Stimulated activated CD4-positive, alpha-beta T cell treated with anti-CD3 and anti-CD28 coated beads, TNF-alpha, amount 100 ng/mL, for 4 hours (primary cell): ENCODE measurements around the gene METTL21C.

Experiments
- DNase-seq, 3 experiments: peaks; one replicate each; pipeline ENCODE4 v3.0.0-alpha.2; 2020; ENCODE audit warnings: low read depth in 3 of 3

The METTL21C gene

DNA sequence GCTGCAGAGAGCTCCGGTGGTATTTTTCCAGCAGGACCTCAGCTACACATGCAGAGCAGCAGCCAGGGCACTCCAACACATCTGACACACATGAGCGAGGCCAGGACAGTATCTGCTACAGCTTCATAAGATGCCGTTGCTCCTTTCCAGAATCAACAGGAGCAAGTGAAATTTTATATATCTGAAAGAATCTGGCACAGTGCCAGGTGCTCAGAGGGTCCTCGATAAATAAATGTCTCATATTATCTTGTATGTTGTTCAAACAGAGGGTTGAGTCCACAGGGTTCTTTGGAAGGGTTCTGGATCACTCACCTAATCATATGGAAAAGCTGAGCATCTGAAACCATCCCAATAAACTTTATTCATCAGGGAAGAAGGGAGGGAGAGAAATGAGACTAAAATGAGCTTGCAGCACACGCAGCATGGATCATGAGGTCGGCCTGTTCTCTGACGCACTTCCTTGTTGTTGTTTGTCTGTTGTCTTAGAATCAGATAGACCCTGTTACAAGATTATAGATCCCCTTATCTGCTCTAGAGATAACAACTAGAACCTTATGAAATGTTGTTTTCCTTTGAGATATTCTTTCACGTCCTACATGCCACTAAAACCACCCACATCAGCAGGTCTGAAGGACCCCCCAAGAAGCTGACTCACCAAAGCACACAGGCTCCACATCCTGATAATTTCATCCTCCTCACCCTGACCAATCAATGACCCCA lies 3.2 kb upstream of the METTL21C start:
- DNase-seq: no peak

DNA sequence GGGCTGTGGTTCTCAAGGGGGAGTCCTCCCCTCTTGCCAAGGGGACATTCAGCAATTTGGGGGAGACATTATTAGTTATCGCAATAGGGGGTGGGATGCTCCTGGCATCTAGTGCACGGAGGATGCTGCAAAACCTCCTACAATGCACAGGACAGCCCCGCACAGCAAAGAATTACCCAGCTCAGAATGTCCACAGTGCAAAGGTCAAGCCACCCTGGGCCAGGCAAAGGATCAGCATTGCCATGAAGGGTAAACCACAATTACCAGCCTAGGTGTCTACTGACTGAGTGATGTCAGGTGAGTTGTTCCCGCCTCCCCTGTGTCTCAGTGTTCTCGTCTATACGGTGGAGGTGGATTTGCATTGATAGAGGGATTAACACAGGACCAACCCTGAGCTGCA lies 2.4 kb upstream of the METTL21C start:
- no peak for DNase-seq

DNA sequence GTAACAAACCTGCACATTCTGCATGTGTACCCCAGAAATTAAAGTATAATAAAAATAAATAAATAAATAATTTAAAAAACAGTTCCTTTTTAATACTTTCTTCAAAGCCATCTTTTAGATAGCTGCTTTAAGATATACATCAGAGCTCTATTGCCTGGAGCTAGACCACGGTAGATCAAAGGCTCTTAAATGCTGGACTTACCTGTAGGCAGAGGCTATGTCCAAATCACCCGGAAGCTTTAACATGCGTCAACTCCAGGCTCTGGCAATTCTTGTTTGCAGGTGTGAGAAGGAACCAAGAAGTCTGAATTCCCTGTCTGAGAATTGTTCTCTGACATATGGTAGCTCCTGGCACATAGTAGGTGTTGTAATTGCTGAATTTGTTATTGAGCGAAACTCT lies 1.6 kb upstream of the METTL21C start:
- DNase-seq: no peak

DNA sequence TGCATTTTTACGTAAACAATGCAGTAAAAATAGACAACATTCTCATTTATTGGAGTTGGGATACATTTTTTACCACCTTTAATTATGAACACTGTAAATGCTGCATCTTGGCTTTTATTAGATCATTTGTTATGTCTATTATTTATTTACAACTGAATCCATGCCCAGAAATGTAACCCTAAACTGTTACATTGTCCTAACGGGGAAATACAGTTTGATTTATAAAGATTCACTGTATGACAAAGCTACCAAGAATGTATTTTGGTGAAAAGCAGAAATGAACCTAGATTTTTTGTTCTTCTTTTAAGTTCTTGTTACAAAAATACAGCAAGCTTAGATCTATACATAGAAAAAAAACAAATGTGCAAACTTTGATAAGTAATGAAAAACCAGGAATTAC lies 1.1 kb downstream of the METTL21C start:
- no peak for DNase-seq

DNA sequence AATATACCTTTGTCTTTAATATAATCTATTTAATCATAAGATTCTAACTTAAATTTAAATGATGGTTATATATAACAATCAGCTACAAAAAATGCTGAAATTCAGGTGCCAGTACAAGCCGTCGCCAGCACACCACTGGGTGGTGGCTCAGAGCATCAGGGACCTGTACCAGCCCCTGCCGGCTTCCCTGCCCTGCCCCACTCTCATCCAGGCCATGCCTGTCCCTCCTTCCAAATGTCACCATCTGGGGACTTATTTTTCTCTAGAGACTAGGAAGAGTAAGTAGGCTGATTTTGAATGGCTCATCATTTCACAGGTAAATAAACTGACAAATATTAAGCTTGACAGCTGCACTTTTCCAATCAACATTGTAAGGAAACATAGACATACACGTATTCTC lies 1.6 kb downstream of the METTL21C start:
- no peak for DNase-seq

DNA sequence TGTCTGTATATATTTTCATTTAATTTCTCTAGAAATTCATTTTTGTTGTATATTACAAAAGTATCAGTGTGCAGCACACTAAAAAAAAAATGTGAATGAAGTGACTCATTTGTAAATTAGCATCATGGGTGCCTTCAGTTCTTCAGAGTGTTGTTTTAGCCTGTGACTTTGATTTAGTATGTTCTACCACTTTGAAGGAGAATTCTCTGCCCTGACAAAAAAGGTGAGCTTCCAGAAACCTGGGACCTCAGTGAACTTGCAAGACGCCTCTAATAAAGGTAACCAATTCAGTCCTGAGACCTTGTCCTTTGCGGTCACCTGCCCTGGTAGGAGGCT lies 2.4 kb downstream of the METTL21C start:
- no peak for DNase-seq

DNA sequence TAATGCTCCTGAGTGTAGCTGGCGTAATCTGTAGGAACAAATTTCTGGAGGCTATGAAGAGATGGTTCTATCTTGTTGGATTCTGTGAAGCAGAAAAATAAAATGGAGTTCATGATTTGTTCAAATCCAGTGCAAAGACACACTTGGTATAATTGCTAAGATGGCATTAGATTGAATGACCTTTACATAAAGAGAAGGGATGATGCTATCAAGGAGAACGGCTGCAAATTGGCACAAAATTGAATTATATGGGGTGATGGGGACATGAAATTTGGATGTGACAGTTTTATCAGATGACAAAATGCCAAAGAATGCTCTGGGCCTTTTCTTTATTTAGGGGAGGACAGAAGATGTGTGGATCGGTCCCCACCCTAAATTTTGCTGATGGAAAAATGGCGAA lies 4.0 kb downstream of the METTL21C start:
- no peak for DNase-seq

DNA sequence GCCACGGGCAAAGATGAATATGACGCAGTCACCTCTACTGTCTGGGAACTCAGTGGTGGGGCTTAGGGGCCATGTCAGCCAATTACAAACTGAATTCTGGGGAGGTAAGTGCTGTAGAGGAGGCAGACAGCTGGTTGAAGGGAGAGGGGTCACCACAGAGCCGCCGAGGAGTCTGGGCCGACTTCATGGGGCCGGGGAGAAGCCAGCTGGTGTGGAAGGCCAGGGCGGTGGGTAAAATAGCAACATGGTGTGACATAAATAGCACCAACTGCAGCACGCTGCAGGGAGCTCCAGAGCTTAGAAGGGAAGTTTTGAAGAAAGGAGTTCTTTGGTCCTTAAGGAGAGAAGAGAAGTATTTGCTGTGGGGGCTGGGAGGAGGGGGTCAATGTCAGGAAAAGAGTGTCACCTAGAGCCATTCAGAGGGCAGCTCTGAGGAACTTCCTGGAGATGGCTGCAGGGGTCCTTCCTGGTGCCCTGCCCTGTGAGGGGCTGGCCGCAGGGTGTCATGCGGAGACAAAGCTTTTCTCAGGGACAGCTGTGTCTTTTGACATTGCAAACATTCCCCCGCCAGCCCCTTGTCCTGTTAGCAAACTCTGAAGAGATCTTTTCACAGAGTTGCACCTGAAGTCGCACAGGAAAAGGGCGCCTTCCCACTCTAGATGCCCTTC lies 6.4 kb downstream of the METTL21C start:
- no peak for DNase-seq

DNA sequence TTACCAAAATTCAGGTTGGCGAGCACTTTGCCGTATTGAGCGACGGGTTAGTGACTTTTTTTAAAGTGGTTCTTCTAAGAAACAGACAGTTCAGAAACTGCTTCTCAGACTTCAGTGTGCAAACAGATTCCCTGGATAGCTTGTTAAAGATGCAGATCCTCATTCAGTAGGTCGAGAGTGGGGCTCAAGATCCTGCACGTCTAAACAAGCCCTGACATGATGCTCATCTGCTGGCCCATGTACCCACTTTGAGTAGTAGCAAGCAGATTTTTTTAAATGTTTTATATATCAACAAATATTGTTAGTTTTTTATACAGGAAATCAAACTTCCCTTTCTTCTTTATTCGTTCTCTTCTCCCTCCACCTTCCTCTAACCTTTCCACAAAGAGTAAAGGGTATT lies 7.3 kb downstream of the METTL21C start:
- DNase-seq: no peak

DNA sequence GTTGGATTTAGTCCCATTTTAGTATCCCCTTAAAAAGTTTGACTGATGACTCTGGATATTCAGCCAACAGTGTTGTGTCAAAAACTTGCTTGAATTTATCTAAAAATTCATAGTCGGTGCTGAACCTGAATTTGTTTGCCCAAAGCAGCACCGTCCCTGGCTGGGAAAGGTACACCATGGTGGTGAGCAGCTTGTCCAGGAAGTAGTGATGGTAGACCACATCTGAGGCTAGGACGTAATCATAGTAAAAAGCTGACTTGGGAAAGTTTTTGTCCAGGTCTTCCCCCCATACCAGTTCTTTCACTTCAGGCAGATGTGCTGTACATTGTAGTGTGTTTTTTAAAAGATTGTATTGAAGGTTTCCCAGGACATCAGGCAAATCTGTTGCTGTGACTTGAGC lies 8.8 kb downstream of the METTL21C start:
- DNase-seq: no peak

DNA sequence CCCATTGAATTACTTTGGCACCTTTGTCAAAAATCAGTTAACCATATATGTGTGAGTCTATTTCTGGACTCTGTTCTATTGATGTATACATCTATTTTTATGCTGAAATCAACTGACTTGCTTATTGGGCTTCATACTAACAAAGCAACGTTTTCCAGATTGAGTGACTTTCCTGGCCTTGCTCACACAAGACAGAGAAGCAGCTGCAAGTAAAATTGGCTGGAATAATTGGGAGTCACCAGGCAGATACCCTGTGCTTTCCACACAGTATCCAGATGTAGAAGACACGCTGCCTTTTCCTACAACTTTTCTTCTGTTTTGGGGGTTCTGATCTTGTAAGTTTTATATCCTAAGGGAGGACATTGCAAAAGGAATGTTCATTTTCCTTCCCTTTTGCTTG lies 11.2 kb downstream of the METTL21C start:
- DNase-seq: no peak

DNA sequence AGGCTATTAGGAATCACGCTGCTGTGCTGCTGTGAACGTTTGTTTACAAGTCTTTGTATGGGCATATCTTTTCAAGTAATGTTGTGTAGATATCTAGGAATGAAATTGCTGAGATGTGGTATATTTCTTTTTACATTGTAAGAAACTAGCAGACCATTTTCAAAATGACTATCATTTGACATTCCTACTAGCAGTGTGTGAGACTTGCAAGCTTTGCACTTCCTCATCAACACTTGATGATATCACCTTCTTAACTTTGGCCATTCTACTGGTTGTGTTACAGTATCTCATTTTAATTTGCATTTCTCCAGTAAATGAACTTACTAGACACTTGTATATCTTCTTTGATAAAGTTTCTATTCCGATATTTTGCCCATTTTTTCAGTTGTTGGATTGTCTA lies 12.1 kb downstream of the METTL21C start:
- DNase-seq: no peak

DNA sequence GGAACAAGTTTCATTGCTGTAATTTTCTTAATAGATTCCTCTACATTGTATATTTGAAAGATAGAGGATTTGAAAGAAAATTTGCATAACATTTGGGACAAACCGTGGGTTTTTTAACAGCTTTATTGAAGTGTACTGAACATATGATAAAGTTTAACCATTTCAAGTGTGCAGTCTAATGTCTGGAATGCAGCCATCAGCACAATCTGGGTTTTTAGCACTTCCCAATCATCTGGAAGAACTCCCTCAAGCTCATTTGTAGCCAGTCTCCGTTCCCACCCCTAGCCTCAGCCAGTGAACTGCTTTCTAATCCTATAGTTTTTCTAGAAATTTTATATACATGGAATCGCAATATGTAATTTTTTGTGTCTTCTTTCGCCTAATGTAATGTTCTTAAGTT lies 12.6 kb downstream of the METTL21C start:
- no peak for DNase-seq

DNA sequence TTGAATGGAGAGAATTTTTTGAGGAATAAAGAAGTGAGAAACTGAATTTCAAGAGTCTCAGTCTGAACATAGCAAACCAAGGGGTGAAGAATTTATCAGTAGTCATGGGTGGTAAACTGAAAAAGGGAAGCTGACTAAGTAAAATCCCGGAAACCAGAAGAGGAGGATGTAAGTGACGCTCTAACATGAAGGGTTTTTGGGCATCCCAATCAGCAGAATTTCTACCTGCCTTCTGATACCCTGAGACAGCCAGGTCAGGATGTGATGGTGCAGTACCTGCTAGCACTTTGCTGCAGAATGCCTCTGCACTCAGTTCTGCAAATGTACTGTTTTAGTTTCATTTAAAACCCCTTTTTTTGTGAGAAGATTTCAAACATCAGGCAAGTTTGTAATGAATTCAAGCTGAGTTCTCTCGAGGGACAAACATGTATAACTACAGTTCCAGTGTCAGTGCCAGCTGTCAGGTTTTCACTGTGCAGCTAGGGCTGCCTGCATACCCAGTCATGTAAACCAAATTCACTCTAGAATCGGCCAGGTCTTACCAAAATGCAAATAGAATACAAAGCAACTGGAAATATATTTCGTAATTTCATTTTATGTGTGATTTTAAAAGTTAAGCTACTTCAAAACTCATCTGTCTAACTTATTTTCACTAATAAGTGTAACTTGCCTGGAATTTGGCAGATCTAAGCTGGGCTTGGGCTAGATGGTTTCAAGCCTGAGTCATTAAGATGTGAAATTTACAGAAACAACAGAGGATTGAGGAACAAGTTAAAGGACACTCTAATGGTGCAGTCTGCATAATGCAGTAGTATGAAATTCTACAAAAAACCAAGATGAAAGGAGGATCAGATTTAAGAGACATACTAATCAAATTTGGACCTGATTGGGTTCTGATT lies 13.8 kb downstream of the METTL21C start:
- DNase-seq: no peak

DNA sequence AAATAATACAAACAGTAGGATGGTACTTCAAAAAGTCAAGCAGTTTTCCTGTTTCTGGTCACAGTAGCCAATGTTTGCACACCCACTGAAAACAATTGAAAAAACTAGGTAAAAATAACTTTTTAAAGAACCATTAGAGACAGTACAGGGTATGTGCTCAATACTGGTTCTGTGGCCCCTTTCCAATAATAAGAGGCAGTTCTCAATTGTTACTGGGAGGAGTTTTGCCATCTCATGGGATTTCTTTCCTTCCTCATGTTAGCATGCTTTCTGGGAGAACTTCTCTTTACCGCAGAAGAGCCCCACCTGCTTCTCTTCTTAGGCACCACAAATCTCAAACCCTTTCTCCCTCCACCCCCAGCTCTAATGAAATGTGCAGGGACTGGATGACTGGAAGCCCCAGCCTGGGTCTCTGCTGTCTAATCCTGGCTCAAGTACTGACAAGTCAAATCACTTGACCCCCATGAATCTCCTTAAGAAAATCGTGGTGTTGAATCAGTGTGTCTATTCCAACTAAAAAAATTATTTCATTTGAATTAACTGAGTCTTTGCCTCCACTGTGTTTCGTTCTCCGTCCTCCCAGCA lies 14.6 kb downstream of the METTL21C start:
- DNase-seq: no peak

DNA sequence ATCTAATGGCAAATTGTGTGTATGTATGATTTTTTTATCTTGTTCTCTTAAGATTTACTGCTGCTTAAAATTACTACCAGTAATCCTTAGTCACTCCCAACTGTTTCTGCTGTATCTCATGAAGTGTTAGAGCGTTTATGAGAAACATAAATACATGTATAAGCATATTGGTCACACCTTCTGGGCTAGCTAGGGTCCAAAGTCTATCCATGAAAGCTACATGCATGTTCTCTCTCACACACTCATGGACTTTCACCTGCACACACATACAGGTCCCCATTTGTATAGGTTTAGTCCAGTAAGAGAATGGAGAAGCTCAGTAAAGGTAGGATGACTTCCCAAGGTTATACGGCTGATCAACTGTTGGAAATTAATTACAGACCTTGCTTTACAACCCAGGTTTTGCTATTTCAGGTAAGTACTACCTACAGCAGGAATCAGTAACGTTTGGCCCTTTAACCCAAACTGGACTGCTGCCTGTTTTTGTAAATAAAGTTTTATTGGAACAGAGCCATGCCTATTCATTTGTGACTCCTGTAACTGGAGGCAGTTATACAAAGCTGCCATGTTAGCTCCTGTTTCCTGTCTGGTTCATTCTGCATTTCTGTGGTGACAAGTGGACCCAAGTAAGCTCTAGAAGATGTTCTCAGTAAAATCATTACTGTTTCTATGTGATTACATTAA lies 15.3 kb downstream of the METTL21C start:
- no peak for DNase-seq

DNA sequence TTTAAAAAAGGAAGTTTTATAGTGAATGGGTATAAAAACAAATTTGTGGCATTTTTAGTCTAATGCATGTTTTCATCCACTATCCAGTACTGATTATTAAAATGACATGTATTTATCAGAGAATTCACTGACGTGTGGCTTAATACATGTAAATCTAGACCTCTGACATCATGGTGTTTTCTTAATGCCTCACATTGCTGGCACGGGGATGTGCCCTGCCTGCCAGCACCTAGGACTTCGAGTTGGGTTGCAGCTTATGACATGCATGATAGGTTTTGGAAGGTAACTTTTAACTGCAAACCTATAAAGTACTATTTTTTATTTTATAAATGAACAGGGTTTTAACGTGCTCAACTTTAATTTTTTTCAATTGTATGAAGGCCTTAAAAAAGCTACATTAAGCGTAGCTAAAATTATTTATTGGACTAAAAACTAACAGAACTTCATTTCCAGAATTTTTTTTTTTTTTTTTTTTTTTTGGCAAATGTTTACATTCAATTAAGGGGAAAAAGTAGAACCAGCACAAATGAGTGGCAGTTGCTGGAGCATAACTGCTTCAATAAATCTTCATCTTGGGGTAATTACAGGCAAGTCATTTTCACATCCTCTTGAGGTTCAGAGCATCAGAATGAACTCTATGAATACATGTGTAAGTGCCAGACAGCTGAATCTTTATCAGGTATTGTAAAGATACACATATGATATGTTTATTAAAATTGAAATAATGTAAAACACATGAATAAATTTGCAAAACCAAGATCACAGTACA lies 16.3 kb downstream of the METTL21C start:
- DNase-seq: no peak

DNA sequence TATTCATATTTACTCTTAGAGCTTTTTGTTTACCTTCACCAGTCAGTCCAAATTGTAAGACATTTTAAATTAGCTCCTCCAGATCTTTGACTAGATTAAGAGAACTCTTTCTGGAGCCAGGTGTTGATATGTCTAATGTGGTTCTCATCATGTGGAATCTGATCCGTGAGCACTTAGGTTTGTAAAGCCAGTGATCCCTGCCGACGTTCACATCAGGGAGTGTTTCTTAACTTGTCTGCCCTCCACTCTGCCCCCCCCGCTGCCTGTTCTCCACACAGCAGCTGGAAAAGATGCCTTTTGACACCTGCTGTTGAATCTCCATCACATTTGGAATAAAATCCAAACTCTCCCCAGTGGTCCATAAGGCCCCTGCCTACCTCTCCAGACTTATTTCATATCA lies 17.7 kb downstream of the METTL21C start:
- DNase-seq: no peak

DNA sequence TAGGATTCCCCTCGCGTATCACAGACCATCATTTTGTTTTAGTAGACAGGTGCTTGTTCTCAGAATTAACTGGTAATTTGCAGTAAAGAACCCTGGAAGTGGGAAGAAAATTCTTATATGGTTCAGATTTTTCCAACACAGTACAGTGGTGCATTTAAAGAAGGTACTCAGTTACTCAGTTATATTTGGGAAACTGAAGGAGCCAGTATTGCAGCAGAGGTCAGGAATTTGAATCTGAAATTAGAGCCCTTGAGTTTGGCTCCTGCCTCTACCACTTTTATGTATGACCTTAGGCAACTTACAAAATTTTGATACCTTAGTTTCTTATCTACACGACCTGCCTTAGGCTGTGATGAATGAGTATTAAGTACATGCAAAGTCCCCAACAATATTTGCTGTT lies 19.7 kb downstream of the METTL21C start:
- DNase-seq: no peak

DNA sequence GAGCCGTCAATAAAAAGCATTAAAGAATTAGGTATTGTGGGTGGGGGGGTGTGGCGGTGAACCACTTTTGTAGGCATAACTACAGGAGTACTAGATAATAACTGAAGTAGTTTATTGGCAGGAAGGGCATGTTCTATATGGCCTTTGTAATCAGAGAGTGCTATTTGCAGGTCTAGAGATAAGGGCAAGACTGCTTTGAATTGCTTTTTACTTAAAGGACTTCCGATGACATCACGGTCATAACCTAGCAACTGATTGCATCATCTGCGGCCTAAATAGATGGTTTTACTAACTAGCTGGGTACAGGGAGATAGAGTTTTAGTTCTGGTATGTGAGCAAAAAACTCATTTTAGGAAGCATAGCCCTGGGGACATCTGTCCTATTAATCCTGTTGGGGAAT lies 24.7 kb downstream of the METTL21C start:
- no peak for DNase-seq

DNA sequence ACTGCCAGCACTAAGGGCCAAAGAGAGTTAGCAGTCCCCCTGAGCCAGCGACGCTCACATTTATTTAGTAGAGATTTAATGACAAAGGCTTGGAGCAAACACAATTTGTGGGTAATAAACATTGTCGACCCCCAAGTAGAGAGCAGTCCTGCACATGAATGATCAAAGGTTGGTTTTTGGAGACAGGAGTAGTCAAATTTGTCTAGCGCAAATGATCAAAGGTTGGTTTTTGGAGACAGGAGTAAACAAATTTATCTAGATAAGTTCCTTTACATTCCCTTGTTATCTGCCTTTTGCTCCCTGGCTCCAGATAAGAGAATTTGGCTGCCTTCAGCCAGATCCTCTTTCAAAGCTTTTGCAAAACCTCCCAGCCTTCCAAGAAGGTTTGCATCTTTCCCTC lies 26.9 kb downstream of the METTL21C start:
- DNase-seq: no peak
